Mammary epithelial cell (primary cell): Measurements from ENCODE around the gene CYTIP.

Experiments
- CTCF ChIP-seq, 2 donors: IDR thresholded peaks in 1 of 2; conservative IDR thresholded peaks in 1 of 2; 2 replicates each; pipeline ENCODE4 v1.5.1; 2011 to 2012; ENCODE audit warnings: inconsistent platforms in 2 of 2, low read length in 2 of 2, mild to moderate bottlenecking in 2 of 2, control low read depth in 1 of 2, low read depth in 1 of 2; ENCODE audit not compliant: insufficient read depth in 1 of 2; ENCODE audit errors: extremely low read depth in 1 of 2
- EZH2 ChIP-seq: IDR thresholded peaks from 2 replicates; pipeline ENCODE4 v1.6.1; 2012; ENCODE audit warnings: low read length, inconsistent platforms, borderline replicate concordance

- TF ChIP-seq EZH2 (no peak), CTCF (conservative IDR thresholded peaks at IDR 0.05 in 1 of 2, IDR thresholded peaks at IDR 0.05 in 1 of 2; ENCODE audit: extremely low read depth in 1 of 2, insufficient read depth in 1 of 2, low read depth in 1 of 2, low read length in 2 of 2) (no peak)
Observed at GRCh38 chr2:157424374-157424773, 19.5 kb downstream of the CYTIP start.
